GM12874 (cell line): ENCODE measurements around the gene DNMT3B.

Experiments used
- CTCF ChIP-seq: IDR thresholded peaks from 2 replicates; pipeline ENCODE4 v1.5.1; 2011; ENCODE audit warnings: low read depth, mild to moderate bottlenecking, control low read depth, low read length, moderate library complexity; ENCODE audit not compliant: insufficient read depth

Gene DNMT3B

GRCh38 chr20:32798046-32798981 is 36.1 kb downstream of the DNMT3B start:
- no peak for TF ChIP-seq CTCF

GRCh38 chr20:32803092-32803491 is 40.9 kb downstream of the DNMT3B start:
- no peak for TF ChIP-seq CTCF

- no peak for TF ChIP-seq CTCF
Measured at GRCh38 chr20:32804022-32804715, 42.0 kb downstream of the DNMT3B start.

- TF ChIP-seq CTCF: no peak
Measured at GRCh38 chr20:32804817-32805216, 42.6 kb downstream of the DNMT3B start.

GRCh38 chr20:32805721-32806120 is 43.5 kb downstream of the DNMT3B start:
- no peak for TF ChIP-seq CTCF

GRCh38 chr20:32806356-32806755 is 44.2 kb downstream of the DNMT3B start:
- no peak for TF ChIP-seq CTCF

- no peak for TF ChIP-seq CTCF
Measured at GRCh38 chr20:32807706-32808105, 45.5 kb downstream of the DNMT3B start.
